Left lobe of liver (tissue), 2 donors: Measurements from ENCODE around the gene TRPV2. TPM values are rescaled to one million over a fixed set of nuclear protein-coding genes. Genes with fewer than 3 reads are reported as not detected.
A peak's percentile ranks its signal among the peaks of the same experiment; 100 is the strongest.
"Not testable (repeated sequence)": the region's sequence is repeated elsewhere in the genome, so short reads cannot be mapped to it uniquely, and the experiment has no call there.

ENCODE experiments used
- ATAC-seq: fragments of 200-7000 bp; cut with Tn5 transposase; one replicate; pipeline ENCODE4 v1.9.1; 2020; ENCODE audit warnings: mild to moderate bottlenecking, moderate library complexity
- DNase-seq: peaks from one replicate; pipeline ENCODE4 v3.0.0-alpha.2; 2020; ENCODE audit warnings: low spot score
- total RNA-seq: library from RNA; stranded (reverse); gene quantifications from one replicate; pipeline ENCODE4 v1.2.1, GENCODE V29; 2021
- donor health status: DM: no; HTN: no; CAD: no; lungs with moderate emphysema.
- donor health status: DM: no; HTN: yes; CAD: no.

Gene TRPV2
- total RNA-seq, 1 donor from 2014 or later = 3.1 TPM

DNA sequence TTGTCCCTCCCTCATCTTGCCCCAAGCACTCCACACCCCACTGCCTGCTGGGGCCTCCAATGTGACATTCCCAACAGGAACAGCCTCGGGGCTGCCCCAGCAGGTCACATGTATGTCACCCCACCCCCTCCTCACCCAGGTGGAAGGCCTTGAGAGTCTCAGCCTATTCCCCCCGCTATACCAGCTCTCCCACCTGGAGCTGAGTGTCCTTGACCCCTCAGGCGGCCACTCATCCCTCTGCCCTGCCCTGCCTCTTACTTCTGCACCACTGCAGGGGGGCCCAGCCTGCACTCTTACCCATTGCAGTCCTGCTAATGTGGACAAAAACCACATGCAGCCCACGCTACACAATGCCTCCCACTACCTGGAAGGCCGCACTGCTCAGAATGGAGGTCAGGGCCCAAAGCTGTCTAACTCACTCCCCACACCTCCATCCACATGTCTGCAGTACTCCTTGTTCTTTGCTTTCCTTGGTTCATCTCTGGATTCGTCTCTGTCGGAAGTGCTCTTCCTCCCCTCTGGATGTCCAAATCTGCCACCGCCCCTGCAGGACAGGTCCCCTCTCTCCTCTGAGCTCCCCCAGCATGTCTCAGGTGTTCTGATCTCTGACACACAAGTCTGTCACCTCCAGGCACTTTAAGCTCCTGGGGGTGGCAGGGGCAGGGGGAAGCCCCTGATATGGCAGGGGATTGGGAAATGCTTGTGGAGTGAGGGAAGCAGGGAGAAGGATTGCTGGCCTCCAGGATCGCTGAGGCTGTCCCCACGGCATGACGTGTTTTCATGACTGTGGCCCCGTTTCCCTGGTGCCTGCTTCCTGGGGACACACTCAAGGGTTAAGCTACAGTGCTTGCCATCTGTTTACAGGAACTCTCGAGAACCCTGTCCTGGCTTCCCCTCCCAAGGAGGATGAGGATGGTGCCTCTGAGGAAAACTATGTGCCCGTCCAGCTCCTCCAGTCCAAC is 20.8 kb downstream of the TRPV2 start:
- DNase-seq = no peak
- no peak for ATAC-seq

DNA sequence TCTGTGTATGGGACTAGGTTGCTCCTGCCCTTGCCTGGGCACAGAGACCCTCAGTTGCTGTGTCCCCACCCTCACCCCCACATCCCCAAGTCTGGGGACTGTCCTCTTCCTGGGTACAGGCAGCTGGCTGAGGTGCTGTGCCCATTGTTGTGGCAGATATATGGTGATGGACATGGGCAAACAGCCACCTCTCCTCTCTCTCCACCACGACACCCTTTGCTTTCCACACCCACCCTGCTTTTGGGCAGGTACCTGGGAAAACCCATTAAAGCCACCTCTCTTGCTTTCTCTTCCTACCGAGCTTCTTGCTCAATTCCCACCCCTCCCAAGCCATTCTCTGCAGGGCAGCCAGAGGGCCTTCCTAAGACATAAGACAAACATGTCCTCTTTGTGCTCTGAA is 21.7 kb downstream of the TRPV2 start:
- ATAC-seq (no peak), DNase-seq (no peak)

DNA sequence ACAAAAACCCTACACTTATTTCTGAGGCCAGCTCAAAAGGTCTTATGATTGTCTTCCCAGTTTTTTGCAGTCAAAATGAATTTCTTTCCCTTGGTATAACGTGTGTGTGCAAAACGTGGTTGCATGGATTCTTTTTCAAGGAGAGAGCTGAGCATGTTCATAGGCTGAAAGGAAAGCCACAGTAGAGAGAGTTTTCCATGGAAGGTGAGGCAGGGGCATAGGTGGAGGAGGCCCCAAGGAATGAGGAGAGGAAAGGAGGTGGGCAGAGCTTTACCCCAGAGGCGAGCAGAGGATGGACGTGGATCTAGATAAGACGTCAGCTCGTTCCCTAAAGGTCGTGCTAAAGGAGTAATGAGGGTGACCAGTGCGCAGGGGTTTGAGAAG is 22.8 kb downstream of the TRPV2 start:
- no peak for ATAC-seq

DNA sequence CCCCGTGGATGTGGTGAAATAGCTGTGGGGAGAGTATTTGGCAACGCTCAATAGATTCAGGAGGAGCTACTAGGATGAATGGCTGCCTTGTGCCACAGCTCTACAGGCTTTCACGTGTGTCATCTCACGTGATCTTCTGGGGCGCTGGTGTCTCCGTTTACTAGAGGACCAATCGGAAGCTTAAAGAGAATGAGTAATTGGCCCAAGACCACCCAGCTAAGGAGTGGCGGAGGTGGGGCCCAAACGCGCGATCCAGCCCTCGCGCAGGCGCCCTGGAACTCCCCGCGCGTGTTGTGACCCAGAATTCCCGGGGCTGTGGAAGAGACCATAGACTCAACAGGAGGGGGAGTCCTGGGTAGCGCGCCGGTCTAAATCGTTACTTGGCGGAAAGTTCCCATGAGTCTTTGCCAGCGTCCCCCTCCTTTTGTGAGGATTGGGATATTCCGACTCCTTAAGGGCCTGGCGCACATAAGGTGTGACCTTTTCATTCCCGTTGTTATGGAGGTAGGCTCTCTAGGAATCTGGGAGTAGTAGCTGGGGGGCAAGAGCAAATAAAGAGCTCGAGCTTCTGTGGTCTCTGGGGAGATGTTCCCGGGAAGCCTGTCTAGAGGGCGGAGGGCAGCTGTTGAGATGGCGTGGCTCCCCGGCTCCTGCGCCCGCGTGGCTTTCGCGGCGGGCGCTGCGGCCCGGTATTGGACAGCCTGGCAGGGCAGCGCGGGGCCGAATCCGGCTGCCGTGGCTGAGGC is 23.4 kb downstream of the TRPV2 start:
- ATAC-seq = peak; percentile 91
- peak; percentile 96 for DNase-seq

More for the DNA sequence above, 22.8 kb downstream of the TRPV2 start:
- no peak for DNase-seq

DNA sequence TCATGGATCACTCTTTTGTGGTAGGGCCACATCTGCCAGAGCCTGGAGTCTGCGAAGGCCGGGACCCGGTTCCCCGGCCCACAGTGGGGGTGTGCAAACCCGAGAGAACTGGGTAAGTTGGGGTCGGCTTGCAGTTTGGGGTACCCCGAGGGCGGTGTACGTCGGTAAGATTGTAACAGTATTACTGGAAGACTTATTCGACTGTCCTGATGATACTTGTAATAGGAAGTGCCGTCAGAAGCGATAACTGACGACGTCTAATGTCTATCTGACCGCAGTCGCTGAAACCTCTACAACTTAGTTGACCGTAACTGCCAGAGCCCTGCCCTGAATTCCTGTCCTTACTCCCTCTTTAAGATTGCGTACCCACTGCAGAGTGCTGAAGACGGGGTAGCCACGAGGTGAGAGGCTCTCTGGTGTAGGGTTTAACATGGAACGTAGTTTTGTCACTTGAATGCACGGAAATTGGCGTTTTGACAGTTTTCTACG is 24.0 kb downstream of the TRPV2 start:
- ATAC-seq (peak; percentile 2), DNase-seq (no peak)

DNA sequence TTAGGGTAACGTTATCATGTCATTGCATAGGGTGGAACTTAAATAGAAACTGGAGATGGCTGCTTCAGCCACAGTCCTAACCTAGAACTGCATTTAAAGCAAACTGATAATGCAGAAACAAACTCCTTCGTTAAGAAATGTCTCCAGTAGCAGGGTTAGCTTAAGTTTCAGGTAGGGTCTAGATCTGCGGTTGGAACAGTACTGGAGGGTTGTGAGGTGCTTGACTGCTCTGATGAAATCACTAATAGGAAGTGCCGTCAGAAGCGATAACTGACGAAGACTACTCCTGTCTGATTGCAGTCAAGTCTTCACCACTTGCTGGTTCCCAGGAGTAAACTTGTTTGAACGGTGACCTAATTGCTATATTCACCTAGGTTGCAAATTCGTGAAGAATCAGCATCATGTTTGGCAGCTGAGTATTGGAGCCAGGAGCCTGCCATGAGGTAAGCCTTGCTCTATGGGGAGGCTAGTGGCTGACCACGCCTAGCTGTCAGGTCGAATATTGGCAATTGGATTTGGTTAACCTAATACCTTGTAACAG is 24.5 kb downstream of the TRPV2 start:
- no peak for DNase-seq

DNA sequence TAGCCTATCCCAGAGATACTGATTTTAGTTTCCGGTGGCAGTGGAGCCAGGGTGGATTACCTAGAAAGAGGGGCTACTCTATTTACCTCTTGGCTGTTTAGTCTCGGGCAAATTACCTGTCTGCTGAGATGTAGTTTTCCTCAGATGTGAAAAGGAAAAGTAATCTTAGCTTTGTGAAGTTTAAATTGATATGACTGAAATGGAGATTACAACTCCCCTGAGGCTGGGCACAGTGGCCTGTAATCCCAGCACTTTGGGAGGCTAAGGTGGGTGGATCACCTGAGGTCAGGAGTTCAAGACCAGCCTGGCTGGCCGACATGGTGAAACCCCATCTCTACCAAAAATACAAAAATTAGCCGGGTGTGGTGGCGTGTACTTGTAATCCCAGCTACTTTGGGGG is 25.0 kb downstream of the TRPV2 start:
- DNase-seq, ATAC-seq: not testable (repeated sequence)

More for the DNA sequence above, 24.5 kb downstream of the TRPV2 start:
- ATAC-seq = no peak

DNA sequence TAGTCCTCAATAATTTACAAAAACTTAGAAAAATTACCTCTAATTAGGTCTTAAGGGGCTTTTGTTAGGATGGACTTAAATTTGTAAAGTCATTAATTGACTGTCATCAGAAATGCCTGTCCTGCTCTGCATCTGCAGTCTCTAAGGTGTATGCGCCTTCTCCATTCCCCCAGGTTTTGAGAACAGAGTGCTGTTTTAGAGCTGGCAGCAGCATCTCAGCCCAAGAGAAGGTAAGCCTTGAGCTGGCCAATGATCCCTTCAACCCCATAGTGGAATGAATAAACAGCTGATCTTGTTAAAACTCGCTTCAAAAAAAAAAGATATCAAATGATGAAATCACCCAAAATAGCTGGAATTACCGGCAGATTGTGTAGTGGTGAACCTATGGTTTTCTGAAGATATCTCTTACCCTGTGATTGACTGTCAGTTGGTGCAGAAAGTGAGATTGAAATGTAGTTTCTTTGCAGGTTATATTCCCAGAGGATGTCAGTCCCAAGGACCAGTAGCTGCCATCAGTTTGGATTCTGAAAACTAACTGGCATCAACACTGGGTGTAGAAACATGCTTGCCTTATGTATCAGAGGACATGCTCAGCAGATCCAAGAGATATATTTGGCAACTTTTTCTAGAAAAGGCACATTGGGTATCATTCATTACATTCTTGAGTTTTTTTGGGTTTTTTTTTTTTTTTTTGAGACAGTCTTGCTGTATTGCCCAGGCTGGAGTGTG is 25.7 kb downstream of the TRPV2 start:
- DNase-seq = no peak
- no peak for ATAC-seq

DNA sequence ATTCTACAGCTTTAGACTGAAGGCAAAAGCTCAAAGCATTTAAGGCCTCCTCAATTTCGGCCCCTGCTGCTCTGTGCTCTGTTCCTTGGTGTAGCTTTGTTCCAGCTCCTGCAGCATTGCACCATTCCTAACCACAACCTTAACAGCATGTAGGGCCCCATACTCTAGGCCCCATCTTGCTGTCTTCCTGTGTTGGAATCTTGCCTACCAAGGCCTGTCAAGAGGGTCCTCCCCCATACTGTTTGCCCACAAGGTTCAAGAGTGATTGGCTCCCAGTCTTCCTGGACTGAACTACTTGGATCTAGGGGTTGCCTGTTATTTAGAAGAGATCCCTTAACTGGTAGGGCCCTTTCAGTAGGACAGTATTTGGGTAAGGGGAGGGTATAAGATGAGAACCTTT is 26.8 kb downstream of the TRPV2 start:
- ATAC-seq = no peak

DNA sequence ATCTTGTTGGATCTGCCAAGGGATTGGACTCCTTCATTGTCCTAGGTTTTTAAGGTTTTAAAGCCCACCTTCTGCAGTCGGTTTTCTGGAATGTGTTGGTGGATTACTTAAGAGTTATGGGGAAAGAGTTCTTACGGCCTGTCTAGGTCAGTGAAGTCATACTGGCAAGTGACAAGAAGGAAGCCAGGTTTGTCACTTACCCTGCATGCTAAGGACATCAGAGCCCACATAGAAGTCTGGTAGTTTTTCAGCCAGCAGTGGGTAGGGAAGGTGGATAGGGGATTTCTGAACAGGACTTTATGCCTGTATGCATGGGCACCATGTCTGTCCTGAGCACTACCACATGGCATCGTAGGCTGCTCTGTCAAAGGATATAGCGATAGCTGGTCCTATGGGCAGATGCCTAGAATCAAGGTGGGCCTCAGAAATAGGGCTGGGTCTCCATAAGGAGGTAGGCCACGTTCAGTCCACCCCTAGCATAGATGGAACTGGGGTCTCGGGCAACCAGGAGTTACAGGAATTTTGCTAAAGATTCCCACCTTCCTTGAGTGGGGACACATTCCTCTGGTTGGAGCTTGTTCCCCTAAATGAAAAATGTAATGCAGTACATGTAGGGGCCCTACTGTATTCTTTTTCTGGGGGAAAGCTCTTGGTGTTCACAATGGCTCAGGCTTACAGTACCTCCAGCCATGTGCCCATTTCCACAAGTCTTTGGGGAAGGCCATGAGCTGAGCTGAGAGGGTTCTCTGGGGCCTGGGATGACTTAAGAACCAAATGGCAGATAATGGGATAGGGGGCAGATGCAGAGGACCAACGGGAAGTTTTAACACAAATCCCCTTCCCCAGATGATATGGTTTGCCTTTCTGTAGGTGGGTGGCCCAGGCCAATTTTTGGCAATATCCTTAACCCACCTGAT is 27.5 kb downstream of the TRPV2 start:
- DNase-seq = no peak
- ATAC-seq = no peak

More for the DNA sequence above, 26.8 kb downstream of the TRPV2 start:
- DNase-seq = no peak

DNA sequence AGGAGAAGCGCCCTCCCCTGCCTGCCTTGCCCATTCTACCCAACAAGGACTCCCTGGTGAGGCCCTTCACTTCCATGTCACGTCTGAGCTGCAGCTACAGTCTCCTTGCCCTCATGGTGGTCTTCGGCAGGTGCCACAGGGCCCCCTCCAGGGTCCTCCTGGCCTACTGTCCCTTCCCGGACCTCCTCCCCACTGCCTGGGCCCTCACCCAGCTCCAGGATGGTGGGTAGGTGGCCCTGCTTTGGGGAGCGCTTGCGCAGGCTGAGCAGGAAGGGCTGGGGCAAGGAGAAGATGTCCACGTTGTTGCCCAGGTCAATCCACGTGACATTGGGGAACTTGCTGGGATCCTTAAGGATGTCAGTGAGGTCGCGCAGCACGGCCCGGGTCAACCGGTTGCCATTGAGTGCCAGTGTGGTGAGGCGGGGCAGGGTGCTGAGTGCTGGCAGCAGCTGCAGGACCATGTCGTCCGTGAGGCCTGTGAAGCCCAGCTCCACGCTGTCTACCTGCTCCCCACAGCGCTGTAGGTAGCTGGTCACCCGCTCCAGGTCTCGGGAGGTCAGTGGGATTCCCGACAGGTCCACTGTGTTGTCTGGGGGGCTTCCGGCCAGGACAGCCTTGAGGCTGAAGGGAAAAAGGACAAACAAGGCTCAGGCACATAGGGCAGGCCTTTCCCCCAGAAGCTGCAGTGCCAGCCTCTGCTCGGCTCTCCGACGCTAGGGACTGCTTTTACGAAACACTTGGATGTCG is 28.3 kb downstream of the TRPV2 start:
- ATAC-seq = no peak
- DNase-seq = no peak

DNA sequence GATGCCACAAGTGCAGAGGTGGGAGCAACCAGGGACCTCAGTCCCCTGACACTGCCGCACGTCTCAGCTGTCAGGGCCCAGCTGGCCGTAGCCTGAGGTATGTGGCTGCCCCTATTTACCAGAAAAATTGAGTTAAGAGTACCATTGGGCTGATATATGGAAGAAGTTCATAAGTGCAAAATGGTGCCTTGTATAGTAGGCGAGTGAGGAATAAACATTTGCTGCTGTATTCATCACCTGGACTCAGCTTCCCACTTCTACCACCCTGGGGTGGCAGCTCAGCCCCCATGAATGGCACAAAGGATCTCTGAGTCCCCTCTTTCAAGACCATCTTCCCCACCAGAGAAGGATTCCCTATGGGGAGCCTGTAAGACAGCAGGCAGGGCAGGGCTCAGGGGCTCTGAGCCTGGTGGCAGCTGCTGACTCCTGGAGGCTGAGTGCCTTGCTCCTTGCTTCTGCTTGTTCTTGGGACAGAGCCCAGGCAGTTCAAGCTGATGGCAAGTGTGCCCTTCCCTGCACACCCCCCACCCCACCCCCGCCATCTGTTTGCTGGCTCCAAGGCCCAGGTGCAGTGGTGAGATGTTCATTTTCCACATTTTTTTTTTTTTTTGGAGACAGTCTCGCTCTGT is 29.0 kb downstream of the TRPV2 start:
- DNase-seq (no peak), ATAC-seq (peak; percentile 12)

DNA sequence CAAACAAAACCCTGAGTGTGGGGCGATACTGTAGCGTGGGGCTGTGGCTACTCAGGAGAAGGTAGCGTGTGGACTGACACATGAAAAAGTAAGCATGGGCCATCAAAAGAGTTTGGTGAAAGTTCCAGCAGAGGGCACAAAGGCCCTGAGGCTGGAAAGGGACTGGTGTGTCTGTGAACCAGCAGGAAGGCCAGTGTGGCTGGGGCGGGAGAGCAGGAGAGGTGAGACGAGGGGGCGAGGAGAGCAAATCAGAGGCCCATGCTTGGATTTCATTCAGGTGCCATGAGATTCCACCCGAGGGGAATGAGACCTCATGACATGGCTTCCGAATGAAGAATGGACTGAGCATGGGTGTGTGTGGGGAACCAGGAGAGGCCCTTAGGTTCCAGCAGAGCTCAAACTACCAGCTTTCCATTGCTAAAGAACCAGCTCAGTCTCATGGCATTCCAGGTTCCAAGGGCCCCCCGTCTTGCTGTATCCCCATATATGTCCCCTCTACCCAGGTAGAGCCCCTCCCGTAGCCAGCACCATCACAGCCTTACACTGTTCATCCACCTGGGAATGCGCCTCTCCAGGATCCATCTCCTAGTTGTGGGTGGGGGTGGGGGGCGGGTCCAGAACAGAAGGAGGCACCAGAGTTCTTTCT is 31.1 kb downstream of the TRPV2 start:
- ATAC-seq (no peak), DNase-seq (no peak)

DNA sequence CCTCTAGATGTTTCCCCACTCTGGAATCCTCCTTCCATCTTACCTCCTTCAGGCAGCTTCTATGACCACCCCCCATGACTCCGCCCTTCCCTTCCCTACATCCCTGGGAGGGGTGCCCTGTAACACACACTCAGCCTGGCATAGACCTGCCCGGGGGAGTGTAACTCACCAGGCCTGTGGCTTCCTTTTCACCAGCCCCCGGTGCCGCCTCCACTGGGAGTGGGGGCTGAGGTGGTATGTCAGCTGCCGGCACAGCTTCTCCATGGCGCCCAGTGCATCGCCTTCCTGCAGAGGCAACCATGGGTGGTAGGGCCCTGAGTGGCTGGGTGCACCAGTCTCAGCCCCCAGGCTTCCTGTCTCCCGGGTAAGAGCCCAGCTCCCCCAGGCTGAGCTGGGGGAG is 32.3 kb downstream of the TRPV2 start:
- ATAC-seq (no peak), DNase-seq (no peak)

DNA sequence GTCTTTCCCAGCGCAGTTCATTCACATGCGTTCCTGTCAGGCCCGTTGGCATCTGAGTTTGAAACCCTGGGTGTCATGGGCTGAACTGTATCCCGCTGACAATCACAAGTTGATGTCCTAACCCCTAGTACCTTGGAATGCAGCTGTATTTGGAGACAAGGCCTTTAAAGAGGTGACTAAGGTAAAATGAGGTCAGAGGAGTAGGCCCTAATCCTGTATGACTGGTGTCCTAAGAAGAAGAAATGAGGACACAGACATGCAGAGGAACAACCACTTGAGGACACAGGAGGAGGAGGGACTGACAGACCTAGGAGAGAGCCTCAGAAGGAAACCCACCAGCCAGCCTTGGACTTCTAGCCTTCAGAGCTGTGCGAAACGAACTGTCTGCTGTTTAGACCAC is 33.1 kb downstream of the TRPV2 start:
- ATAC-seq (no peak), DNase-seq (no peak)

DNA sequence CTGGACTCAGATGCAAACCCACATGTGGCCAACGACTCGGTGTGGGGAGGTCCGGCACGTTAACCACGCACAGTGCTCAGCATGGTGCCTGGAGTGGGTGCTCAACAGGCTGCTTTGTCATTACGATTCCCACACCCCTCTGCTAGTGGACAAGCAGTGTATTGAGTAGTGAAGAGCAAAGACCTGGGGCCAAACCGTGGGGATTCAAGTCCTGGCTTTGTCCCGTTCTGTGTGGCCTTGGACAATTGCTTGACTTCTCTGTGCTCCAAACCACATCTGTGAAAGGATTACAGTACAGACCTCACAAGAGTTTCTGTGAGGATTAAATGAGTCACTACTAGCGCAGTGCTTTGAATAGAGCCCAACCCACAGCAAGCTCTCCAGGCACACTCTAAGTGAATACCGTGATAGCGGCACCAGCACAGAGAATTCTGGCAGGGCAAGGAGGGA is 33.8 kb downstream of the TRPV2 start:
- DNase-seq = no peak
- no peak for ATAC-seq

DNA sequence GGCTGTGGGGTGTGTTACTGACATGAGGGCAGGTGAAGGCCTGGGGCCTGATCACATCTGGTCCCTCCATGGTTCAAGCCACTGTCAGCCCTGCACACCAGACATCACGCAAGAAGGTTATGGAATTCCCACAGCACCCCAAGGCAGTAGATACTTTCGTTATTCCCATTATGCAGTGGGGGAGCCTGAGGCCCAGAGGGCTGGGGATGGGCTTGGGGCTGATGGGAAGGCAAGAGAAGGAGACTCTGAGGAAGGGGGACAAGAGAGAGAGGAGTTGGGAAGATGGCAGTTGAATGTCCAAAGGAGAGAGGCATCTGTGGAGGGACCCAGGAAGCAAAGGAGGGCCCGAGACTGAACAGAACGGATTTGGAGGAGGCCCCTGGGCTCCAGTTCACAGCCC is 34.7 kb downstream of the TRPV2 start:
- no peak for DNase-seq

DNA sequence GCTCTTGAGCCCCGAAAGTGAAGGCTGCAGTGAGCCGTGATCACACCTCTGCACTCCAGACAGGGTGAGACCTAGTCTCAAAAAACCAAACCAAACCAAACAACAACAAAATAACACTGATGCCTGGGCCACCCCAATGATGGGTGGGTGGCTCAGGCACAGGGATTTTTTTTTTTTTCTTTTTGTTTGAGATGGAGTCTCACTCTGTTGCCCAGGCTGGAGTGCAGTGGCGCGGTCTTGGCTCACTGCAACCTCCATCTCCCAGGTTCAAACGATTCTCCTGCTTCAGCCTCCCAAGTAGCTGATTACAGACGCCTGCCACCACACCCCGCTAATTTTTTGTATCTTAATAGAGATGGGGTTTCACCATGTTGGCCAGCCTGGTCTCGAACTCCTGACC is 36.9 kb downstream of the TRPV2 start:
- not testable (repeated sequence) for ATAC-seq

More for the DNA sequence above, 34.7 kb downstream of the TRPV2 start:
- no peak for ATAC-seq

More for the DNA sequence above, 36.9 kb downstream of the TRPV2 start:
- DNase-seq = not testable (repeated sequence)
